AG04450 (cell line): Measurements from ENCODE around the gene MET. TPM values are rescaled to one million over a fixed set of nuclear protein-coding genes. Genes with fewer than 3 reads are reported as not detected.

Experiments
- CTCF ChIA-PET: fragments of 300-600, 350-600 bp; formaldehyde crosslinking; extraction: SDS; loops from one replicate; lab custom pipeline; 2022; ENCODE audit warnings: antibody characterized with exemption, inconsistent platforms; lab: Charles Lee
- POLR2A ChIA-PET: fragments of 350-600 bp; formaldehyde crosslinking; extraction: SDS; loops from one replicate; lab custom pipeline; 2021; ENCODE audit warnings: antibody characterized with exemption, inconsistent platforms; lab: Yijun Ruan, JAX
- DNase-seq: peaks from one replicate; pipeline ENCODE4 v3.0.0-alpha.2; 2011; ENCODE audit warnings: low read depth, low spot score
- H3K27ac ChIP-seq: one replicate; pipeline ENCODE4 v1.5.1; 2012; ENCODE audit warnings: low read depth, low read length, control low read depth
- H3K27me3 ChIP-seq: one replicate; pipeline ENCODE4 v1.6.0; 2012; ENCODE audit warnings: low read length; ENCODE audit not compliant: control insufficient read depth, insufficient read depth
- H3K4me3 ChIP-seq: 2 replicates; pipeline ENCODE4 v1.5.1; 2011; ENCODE audit warnings: mild to moderate bottlenecking, low read depth, low read length, control low read depth
- H3K9me3 ChIP-seq: 2 replicates; pipeline ENCODE4 v1.5.1; 2012; ENCODE audit warnings: low read length; ENCODE audit not compliant: control insufficient read depth, insufficient read depth
- polyA plus RNA-seq: library from polyadenylated mRNA; depleted of rRNA; stranded (reverse); fragments of >200 nt; gene quantifications from 2 replicates; pipeline ENCODE4 v1.2.3, GENCODE V29; 2011
- TF ChIP-seq, protein P1 (sequence below): IDR thresholded peaks from 2 replicates; pipeline ENCODE4 v1.5.1; 2011; ENCODE audit warnings: low read depth, low read length, control low read depth, inconsistent platforms

MET gene
- polyA plus RNA-seq, 1 experiment = 20.8 TPM

DNA sequence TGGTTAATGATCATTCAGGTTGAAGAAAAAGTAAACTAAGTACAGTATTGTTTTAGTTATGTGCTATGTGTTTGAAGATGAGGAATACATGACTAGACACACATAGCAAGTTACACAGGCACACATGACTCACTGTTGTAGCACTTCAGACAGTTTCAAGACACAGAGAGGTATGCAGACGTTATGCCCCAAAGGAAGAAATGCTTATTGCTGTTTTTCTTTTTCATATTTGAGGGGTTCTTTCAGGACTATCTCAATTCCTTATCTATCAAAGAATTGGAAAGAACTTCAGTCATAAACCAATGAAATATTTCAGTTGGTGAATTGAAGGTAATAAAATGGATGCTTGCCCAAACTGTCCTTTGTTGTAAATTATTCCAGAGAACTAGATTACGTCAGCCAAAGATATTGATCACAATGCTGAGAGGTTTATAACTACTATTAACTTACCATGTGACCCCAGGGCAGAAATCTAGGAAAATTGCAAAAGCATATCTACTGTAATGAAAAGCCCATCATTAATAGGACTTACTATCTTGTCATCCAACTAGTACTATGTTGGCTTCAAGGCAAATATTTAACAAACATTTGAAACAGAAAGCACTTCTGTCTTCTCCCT, 129.2 kb downstream of the MET start:
- no peaks in the 10 kb centered on the region for H3K9me3 ChIP-seq
- no peak overlapping the region for H3K4me3 ChIP-seq
- ChIA-PET CTCF (interaction anchor here (1.2 kb wide), 1 partner anchor 210 kb away, joined by 9 read pairs; no protein-coding TSS in a partner anchor), POLR2A (no interaction called here)
- no peak for DNase-seq
- no peak overlapping the region for H3K27ac ChIP-seq
- no peaks in the 10 kb centered on the region for H3K27me3 ChIP-seq
- TF ChIP-seq, protein P1, sequence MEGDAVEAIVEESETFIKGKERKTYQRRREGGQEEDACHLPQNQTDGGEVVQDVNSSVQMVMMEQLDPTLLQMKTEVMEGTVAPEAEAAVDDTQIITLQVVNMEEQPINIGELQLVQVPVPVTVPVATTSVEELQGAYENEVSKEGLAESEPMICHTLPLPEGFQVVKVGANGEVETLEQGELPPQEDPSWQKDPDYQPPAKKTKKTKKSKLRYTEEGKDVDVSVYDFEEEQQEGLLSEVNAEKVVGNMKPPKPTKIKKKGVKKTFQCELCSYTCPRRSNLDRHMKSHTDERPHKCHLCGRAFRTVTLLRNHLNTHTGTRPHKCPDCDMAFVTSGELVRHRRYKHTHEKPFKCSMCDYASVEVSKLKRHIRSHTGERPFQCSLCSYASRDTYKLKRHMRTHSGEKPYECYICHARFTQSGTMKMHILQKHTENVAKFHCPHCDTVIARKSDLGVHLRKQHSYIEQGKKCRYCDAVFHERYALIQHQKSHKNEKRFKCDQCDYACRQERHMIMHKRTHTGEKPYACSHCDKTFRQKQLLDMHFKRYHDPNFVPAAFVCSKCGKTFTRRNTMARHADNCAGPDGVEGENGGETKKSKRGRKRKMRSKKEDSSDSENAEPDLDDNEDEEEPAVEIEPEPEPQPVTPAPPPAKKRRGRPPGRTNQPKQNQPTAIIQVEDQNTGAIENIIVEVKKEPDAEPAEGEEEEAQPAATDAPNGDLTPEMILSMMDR = no peak

DNA sequence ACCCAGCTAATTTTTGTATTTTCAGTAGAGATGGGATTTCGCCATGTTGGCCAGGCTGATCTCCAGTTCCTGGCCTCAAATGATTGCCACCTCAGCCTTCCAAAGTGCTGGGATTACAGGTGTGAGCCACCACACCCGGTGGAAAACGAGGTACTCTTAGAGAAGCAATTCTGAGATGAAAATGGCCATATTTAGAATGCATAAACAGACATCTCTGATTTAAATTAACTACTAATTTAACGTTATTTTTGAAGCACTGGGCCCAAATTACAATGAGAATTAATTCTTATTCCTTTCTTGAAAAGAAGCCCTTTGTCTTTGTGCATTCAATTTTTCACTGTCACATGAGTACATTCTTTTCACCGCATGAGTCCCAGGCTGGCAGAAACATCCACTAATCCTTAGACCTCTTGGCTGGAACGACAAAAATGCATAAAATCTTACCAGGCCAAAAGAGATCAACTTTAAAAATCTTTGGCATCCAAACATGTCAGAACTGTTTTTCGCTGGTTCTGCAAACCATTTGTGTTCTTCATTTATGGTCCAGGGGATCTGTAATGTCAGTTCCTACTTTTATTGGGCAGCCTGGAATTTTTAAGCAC, 130.2 kb downstream of the MET start:
- Histone ChIP-seq H3K4me3 (no peak overlapping the region), H3K27ac (no peak overlapping the region), H3K9me3 (no peaks in the 10 kb centered on the region), H3K27me3 (no peaks in the 10 kb centered on the region)
- ChIA-PET CTCF (interaction anchor here (1.2 to 2.5 kb wide), 2 partner anchors 131 to 211 kb away, joined by 9 to 14 read pairs; partner anchors contain the start of gene MET), POLR2A (no interaction called here)
- TF ChIP-seq, protein P1 = no peak
- no peak for DNase-seq

DNA sequence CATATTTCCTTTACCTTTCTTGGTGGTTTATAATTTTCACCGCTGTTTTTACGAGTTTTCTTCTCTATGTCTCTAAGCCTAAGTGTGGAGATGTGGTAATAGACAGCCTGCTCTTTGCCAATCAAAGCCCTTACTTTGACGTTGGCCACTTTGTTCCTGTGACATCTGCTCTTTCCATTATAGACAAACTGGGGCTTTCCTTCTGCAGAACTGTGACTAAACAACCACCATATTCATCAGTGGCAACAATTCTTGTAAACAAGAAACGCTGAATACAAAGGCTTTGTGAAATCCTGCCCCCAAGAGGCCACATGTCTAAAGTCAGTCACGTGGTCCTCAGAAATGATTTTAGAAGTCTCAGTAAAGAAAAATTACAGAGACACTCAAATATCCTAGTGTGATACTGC, 130.8 kb downstream of the MET start:
- ChIA-PET CTCF (interaction anchor here (0.5 to 9.7 kb wide), 7 partner anchors 10 to 210 kb away, joined by 3 to 230 read pairs (median 4); partner anchors contain the start of gene MET), POLR2A (no interaction called here)
- no peak for DNase-seq
- TF ChIP-seq, protein P1 = peak; percentile 55
- Histone ChIP-seq H3K9me3 (no peaks in the 10 kb centered on the region), H3K27ac (no peak overlapping the region), H3K27me3 (no peaks in the 10 kb centered on the region), H3K4me3 (no peak overlapping the region)

DNA sequence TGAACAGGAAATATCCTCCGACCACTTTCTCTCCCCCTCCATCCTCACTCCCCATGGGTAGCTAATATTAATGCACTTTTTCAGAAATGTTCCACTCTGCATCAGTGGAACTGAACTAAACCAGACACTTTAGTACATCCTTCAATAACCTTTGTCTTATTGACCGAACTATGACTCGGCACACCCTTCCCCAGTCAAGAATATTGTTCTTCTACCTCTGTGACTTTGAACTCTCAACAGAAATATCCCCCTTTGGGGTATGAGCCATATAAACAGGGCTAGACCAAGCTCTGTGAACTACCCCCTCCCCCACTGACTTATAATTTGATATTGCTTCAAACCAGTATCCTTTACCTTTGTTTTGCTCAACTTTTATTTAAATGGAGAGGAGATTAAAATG, 132.5 kb downstream of the MET start:
- ChIA-PET POLR2A (no interaction called here), CTCF (interaction anchor here (1.3 to 9.7 kb wide), 5 partner anchors 103 to 546 kb away, joined by 3 to 230 read pairs (median 4); partner anchors contain the start of gene MET)
- Histone ChIP-seq H3K9me3 (no peaks in the 10 kb centered on the region), H3K27me3 (no peaks in the 10 kb centered on the region), H3K27ac (no peak overlapping the region), H3K4me3 (no peak overlapping the region)
- TF ChIP-seq, protein P1 = no peak
- no peak for DNase-seq

DNA sequence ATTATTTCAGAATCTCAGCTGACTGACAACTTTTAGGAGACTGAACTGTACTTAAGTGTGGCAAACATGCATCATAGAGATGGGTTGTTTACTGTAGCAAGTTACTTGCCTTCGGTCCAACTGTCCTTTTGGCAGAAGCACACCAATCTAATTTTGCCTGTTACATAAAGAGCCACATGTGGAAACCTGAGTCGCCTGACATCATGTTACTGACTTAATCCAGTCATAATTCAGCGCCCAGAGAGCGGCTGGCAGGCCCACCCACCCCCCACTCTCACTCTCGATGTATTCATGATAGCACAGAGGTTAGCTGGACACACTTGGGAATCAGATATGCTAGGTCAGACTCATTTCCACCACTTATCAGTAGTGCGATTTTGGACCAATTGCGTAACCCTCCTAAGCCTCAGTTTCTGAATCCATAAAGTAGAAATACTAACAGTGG, 133.1 kb downstream of the MET start:
- H3K4me3 ChIP-seq = no peak overlapping the region
- no peak overlapping the region for H3K27ac ChIP-seq
- CTCF ChIA-PET = interaction anchor here (1.1 to 9.7 kb wide), 5 partner anchors 134 to 563 kb away, joined by 3 to 230 read pairs (median 6); partner anchors contain the start of gene MET

More for the DNA sequence above, 133.1 kb downstream of the MET start:
- TF ChIP-seq, protein P1 = no peak
- no peaks in the 10 kb centered on the region for H3K9me3 ChIP-seq
- POLR2A ChIA-PET = interaction anchor here (0.6 kb wide), 1 partner anchor 363 kb away, joined by 4 read pairs; no protein-coding TSS in a partner anchor
- no peaks in the 10 kb centered on the region for H3K27me3 ChIP-seq
- peak; percentile 26 for DNase-seq
